Vagina (tissue), 2 donors: ENCODE measurements around the gene ATXN8OS. TPM values are rescaled to one million over a fixed set of nuclear protein-coding genes. Genes with fewer than 3 reads are reported as not detected.
"Not testable (repeated sequence)": the region's sequence is repeated elsewhere in the genome, so short reads cannot be mapped to it uniquely, and the experiment has no call there.

Experiments
- DNase-seq, 2 donors: peaks; one replicate each; pipeline ENCODE4 v3.0.0-alpha.2; 2017; ENCODE audit errors: extremely low spot score in 2 of 2
- H3K27ac ChIP-seq: fragments of 200-600 bp; sonication (generic); one replicate; pipeline ENCODE4 v1.5.1; 2019
- H3K27me3 ChIP-seq: fragments of 200-600 bp; sonication (generic); one replicate; pipeline ENCODE4 v1.5.1; 2019
- H3K36me3 ChIP-seq, 2 donors: fragments of 200-600 bp; sonication (generic); one replicate each; pipeline ENCODE4 v1.5.1; 2017 to 2019
- H3K4me1 ChIP-seq: fragments of 200-600 bp; sonication (generic); one replicate; pipeline ENCODE4 v1.5.1; 2019
- H3K4me3 ChIP-seq, 2 donors: fragments of 200-600 bp; sonication (generic); 1 replicate in 1 of 2; 2 replicates in 1 of 2; pipeline ENCODE4 v1.5.1; 2016 to 2019
- H3K9me3 ChIP-seq: fragments of 200-600 bp; sonication (generic); one replicate; pipeline ENCODE4 v1.5.1; 2019
- POLR2A ChIP-seq, 2 donors: fragments of 450-650 bp; IDR thresholded peaks; one replicate each; pipeline ENCODE4 v1.6.1; 2017; ENCODE audit warnings: antibody characterized with exemption in 2 of 2, mild to moderate bottlenecking in 2 of 2, moderate library complexity in 2 of 2
- POLR2AphosphoS5 ChIP-seq, 2 donors: sonication (generic); formaldehyde crosslinking; IDR thresholded peaks; one replicate each; pipeline ENCODE4 v1.9.0; 2017; ENCODE audit warnings: antibody characterized with exemption in 2 of 2, mild to moderate bottlenecking in 2 of 2, low read depth in 1 of 2; ENCODE audit not compliant: insufficient read depth in 1 of 2
- intact Hi-C: fragments of 100-400 bp; cut with DNase I; formaldehyde crosslinking; loops from one replicate; pipeline ENCODE4 v1.15.1; 2023
- total RNA-seq: library from RNA; depleted of rRNA; stranded (reverse); fragments of >200 nt; gene quantifications from one replicate; pipeline ENCODE4 v1.2.3, GENCODE V29; 2016
- TF ChIP-seq, protein P1 (sequence below), 3 experiments: fragments of 450-650 bp in 2 of 3; fragments of 200-600 bp in 1 of 3; sonication (generic) in 1 of 3; IDR thresholded peaks; one replicate each; pipeline ENCODE4 v1.5.1; 2017 to 2019; ENCODE audit warnings: antibody characterized with exemption in 3 of 3, mild to moderate bottlenecking in 2 of 3, moderate library complexity in 2 of 3

The ATXN8OS gene
- total RNA-seq, 1 donor from 2014 or later, result not detected

DNA sequence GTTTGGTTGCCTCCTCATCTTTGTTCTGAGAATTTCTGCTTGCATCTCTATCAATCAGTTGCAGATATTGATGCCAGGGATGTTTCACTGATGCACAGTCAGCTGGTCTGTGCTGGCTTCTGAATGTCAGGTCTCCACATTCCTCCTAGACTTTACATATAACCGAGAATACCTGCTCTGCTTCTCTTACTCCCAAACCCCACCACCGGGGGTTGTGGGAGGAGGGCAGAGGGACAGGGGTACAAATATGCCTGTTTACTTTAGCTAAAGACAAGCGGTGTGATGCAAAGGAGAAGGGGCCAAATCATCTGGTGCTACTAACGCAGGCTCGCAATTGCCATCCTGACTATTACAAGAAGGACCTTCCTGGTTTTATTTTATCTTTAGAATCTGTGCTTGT, 18.1 kb downstream of the ATXN8OS start:
- Histone ChIP-seq H3K27me3 (no peaks in the 10 kb centered on the region), H3K4me1 (no peaks in the 10 kb centered on the region), H3K27ac (no peak overlapping the region), H3K9me3 (no peaks in the 10 kb centered on the region), H3K36me3 (no peaks in the 10 kb centered on the region), H3K4me3 (no peak overlapping the region)
- intact Hi-C loops, result no loop called here
- DNase-seq, result no peak
- TF ChIP-seq POLR2AphosphoS5 (IDR thresholded peaks at IDR 0.05; ENCODE audit: insufficient read depth in 1 of 2, low read depth in 1 of 2) (no peak), POLR2A (IDR thresholded peaks at IDR 0.05) (no peak)
- TF ChIP-seq, protein P1, sequence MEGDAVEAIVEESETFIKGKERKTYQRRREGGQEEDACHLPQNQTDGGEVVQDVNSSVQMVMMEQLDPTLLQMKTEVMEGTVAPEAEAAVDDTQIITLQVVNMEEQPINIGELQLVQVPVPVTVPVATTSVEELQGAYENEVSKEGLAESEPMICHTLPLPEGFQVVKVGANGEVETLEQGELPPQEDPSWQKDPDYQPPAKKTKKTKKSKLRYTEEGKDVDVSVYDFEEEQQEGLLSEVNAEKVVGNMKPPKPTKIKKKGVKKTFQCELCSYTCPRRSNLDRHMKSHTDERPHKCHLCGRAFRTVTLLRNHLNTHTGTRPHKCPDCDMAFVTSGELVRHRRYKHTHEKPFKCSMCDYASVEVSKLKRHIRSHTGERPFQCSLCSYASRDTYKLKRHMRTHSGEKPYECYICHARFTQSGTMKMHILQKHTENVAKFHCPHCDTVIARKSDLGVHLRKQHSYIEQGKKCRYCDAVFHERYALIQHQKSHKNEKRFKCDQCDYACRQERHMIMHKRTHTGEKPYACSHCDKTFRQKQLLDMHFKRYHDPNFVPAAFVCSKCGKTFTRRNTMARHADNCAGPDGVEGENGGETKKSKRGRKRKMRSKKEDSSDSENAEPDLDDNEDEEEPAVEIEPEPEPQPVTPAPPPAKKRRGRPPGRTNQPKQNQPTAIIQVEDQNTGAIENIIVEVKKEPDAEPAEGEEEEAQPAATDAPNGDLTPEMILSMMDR (IDR thresholded peaks at IDR 0.05), result no peak

DNA sequence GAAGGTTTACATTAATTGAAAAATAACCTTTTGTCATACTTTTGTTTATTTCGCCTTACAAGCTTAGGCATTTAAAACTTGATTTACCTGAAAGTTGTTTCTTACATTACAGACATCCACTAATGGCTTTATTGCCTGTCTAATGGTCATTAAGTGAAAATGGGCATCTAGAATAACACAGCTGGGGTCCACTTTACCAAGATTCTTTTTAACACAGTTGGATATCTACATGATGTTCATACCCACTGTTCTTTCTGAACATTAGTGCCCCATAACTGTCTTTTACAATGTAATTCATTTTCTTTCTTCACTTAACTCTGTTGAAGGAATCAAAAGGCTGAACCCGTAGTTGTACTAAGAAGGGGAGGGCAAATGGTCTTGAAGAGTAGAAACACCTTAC, 20.5 kb downstream of the ATXN8OS start:
- Histone ChIP-seq H3K9me3 (no peaks in the 10 kb centered on the region), H3K27me3 (no peaks in the 10 kb centered on the region), H3K4me3 (no peak overlapping the region), H3K27ac (no peak overlapping the region), H3K36me3 (no peaks in the 10 kb centered on the region), H3K4me1 (no peaks in the 10 kb centered on the region)
- intact Hi-C loops, result no loop called here
- DNase-seq, result no peak
- TF ChIP-seq POLR2AphosphoS5 (IDR thresholded peaks at IDR 0.05; ENCODE audit: insufficient read depth in 1 of 2, low read depth in 1 of 2), result no peak
- TF ChIP-seq POLR2A (IDR thresholded peaks at IDR 0.05), result no peak
- TF ChIP-seq, protein P1 (IDR thresholded peaks at IDR 0.05), result no peak

GRCh38 chr13:70142658-70143057, 35.0 kb downstream of the ATXN8OS start:
- H3K9me3 ChIP-seq, H3K4me3 ChIP-seq, H3K36me3 ChIP-seq, DNase-seq, H3K27me3 ChIP-seq, H3K27ac ChIP-seq, intact Hi-C loops, H3K4me1 ChIP-seq: not testable (repeated sequence)

DNA sequence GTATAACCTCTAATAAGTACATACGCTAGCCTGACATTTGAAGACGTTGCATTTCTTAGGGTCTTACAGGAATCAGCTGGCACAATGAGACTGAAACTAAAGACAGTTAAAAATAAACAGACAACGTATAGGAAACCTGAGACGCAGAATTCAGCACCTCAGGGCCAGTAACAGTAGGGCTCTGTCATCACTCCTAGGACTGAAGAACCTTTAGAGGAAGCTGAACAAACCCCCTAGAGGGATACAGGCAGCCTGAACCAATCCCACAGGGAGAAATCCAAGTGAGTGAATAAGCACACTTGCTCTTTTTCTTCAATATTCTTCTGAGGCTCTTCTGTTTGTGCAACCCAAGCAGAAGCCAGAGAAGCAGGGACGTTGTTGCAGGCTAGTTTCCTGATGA, 54.5 kb downstream of the ATXN8OS start:
- H3K9me3 ChIP-seq, result no peaks in the 10 kb centered on the region
- no peak overlapping the region for H3K4me3 ChIP-seq
- no peaks in the 10 kb centered on the region for H3K36me3 ChIP-seq
- DNase-seq, result no peak
- intact Hi-C loops, result no loop called here
- H3K4me1 ChIP-seq, result no peaks in the 10 kb centered on the region
- no peak overlapping the region for H3K27ac ChIP-seq
- no peaks in the 10 kb centered on the region for H3K27me3 ChIP-seq
- TF ChIP-seq POLR2AphosphoS5 (IDR thresholded peaks at IDR 0.05; ENCODE audit: insufficient read depth in 1 of 2, low read depth in 1 of 2) (no peak), POLR2A (IDR thresholded peaks at IDR 0.05) (no peak)
- TF ChIP-seq, protein P1 (IDR thresholded peaks at IDR 0.05), result no peak

DNA sequence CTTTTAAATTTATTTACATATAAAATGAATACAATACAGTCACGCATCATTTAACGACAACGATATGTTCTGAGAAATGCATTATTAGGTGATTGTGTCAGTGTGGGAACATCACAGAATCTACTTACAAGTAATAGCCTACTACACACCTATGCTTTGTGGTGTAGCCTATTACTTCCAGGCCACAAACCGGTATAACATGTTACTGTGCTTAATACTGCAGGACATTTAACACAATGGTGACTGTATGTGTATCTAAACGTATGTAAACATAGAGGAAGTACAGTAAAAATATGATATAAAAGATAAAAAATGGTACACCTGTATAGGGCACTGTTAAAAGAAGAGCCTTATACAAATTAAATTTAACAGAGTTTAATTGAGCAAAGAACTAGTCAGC, 63.1 kb downstream of the ATXN8OS start:
- no peak for DNase-seq
- H3K9me3 ChIP-seq, result no peaks in the 10 kb centered on the region
- TF ChIP-seq, protein P1 (IDR thresholded peaks at IDR 0.05), result no peak
- TF ChIP-seq POLR2AphosphoS5 (IDR thresholded peaks at IDR 0.05; ENCODE audit: insufficient read depth in 1 of 2, low read depth in 1 of 2) (no peak), POLR2A (IDR thresholded peaks at IDR 0.05) (no peak)
- no peaks in the 10 kb centered on the region for H3K4me1 ChIP-seq
- H3K27ac ChIP-seq, result no peak overlapping the region
- H3K36me3 ChIP-seq, result no peaks in the 10 kb centered on the region
- no peak overlapping the region for H3K4me3 ChIP-seq
- intact Hi-C loops, result no loop called here
- H3K27me3 ChIP-seq, result no peaks in the 10 kb centered on the region

- TF ChIP-seq, protein P1 (IDR thresholded peaks at IDR 0.05), result no peak
- TF ChIP-seq POLR2A (IDR thresholded peaks at IDR 0.05), result no peak
- no peak for TF ChIP-seq POLR2AphosphoS5 (IDR thresholded peaks at IDR 0.05; ENCODE audit: insufficient read depth in 1 of 2, low read depth in 1 of 2)
Observed at GRCh38 chr13:70171151-70171550, 63.5 kb downstream of the ATXN8OS start.

More at GRCh38 chr13:70171151-70171550, 63.5 kb downstream of the ATXN8OS start:
- no peaks in the 10 kb centered on the region for H3K4me1 ChIP-seq
- no peak overlapping the region for H3K4me3 ChIP-seq
- H3K27ac ChIP-seq, result no peak overlapping the region
- no peak for DNase-seq
- no peaks in the 10 kb centered on the region for H3K36me3 ChIP-seq
- intact Hi-C loops, result no loop called here
- no peaks in the 10 kb centered on the region for H3K9me3 ChIP-seq
- no peaks in the 10 kb centered on the region for H3K27me3 ChIP-seq
